Endodermal cell (in vitro differentiated cells): ENCODE measurements around the gene KRTAP9-4. TPM values are rescaled to one million over a fixed set of nuclear protein-coding genes. Genes with fewer than 3 reads are reported as not detected.
"Not testable (repeated sequence)": the region's sequence is repeated elsewhere in the genome, so short reads cannot be mapped to it uniquely, and the experiment has no call there.

Experiments
- DNase-seq: peaks from one replicate; pipeline ENCODE4 v3.0.0-alpha.2; 2017
- H3K27ac ChIP-seq: 2 replicates; pipeline ENCODE4 v1.5.1; 2013; ENCODE audit warnings: mild to moderate bottlenecking, low read depth, low read length, moderate library complexity
- H3K27me3 ChIP-seq: 2 replicates; pipeline ENCODE4 v1.6.1; 2013; ENCODE audit warnings: mild to moderate bottlenecking, low read length, moderate library complexity; ENCODE audit not compliant: insufficient read depth, control insufficient read depth, poor library complexity, severe bottlenecking
- H3K36me3 ChIP-seq: 2 replicates; pipeline ENCODE4 v1.7.0; 2013; ENCODE audit warnings: mild to moderate bottlenecking, low read length, moderate library complexity; ENCODE audit not compliant: control insufficient read depth, insufficient read depth
- H3K4me1 ChIP-seq: one replicate; pipeline ENCODE4 v1.7.0; 2013; ENCODE audit warnings: low read length; ENCODE audit not compliant: control insufficient read depth, insufficient read depth
- H3K4me3 ChIP-seq: 2 replicates; pipeline ENCODE4 v1.5.1; 2013; ENCODE audit warnings: mild to moderate bottlenecking, low read length, moderate library complexity
- H3K9ac ChIP-seq: 2 replicates; pipeline ENCODE4 v1.6.1; 2013; ENCODE audit warnings: mild to moderate bottlenecking, low read length, moderate library complexity; ENCODE audit not compliant: poor library complexity, severe bottlenecking; ENCODE audit errors: extremely low read depth
- H3K9me3 ChIP-seq: 2 replicates; pipeline ENCODE4 v1.6.1; 2013; ENCODE audit warnings: mild to moderate bottlenecking, low read length, moderate library complexity; ENCODE audit not compliant: control insufficient read depth
- H3K27ac Mint-ChIP-seq: 2 replicates; pipeline ENCODE4 v1.8.0; 2020; ENCODE audit warnings: mixed read lengths
- H3K27me3 Mint-ChIP-seq: 2 replicates; pipeline ENCODE4 v1.8.0; 2021; ENCODE audit warnings: mild to moderate bottlenecking, mixed read lengths; ENCODE audit not compliant: insufficient read depth
- H3K36me3 Mint-ChIP-seq: 2 replicates; pipeline ENCODE4 v1.8.0; 2020; ENCODE audit warnings: low read depth, mixed read lengths
- H3K4me1 Mint-ChIP-seq: 2 replicates; pipeline ENCODE4 v1.8.0; 2020; ENCODE audit warnings: mixed read lengths
- H3K4me3 Mint-ChIP-seq: 2 replicates; pipeline ENCODE4 v1.8.0; 2020; ENCODE audit warnings: mild to moderate bottlenecking, moderate library complexity, mixed read lengths
- H3K9me3 Mint-ChIP-seq: 2 replicates; pipeline ENCODE4 v1.8.0; 2020; ENCODE audit warnings: mild to moderate bottlenecking, mixed read lengths
- WGBS, 2 experiments: methylation state at CpG; one replicate each; pipeline versions ENCODE4 v1.1.5 to v1.1.7; 2013; ENCODE audit warnings: missing lambda C conversion rate in 2 of 2, mixed read lengths in 1 of 2; ENCODE audit not compliant: insufficient coverage in 1 of 2, insufficient read length in 1 of 2; 5-methylcytosine and 5-hydroxymethylcytosine counted together
- total RNA-seq, 2 donors: library from RNA; stranded (reverse); fragmentation: NEBNext Ultra II Directional in 1 of 2; extraction: Animal tissue kit (Norgen Biotek cat#: 25700) in 1 of 2; gene quantifications; 2 replicates in 1 of 2; 3 replicates in 1 of 2; pipeline ENCODE4 v1.2.1, GENCODE V29; 2021
- TF ChIP-seq, protein P1 (sequence below): fragments of 200-600 bp; sonication (generic); conservative IDR thresholded peaks from 2 replicates; pipeline ENCODE4 v1.5.0; 2021; ENCODE audit warnings: antibody characterized with exemption, mild to moderate bottlenecking

The KRTAP9-4 gene
- total RNA-seq, 2 donors from 2014 or later, result not detected

DNA sequence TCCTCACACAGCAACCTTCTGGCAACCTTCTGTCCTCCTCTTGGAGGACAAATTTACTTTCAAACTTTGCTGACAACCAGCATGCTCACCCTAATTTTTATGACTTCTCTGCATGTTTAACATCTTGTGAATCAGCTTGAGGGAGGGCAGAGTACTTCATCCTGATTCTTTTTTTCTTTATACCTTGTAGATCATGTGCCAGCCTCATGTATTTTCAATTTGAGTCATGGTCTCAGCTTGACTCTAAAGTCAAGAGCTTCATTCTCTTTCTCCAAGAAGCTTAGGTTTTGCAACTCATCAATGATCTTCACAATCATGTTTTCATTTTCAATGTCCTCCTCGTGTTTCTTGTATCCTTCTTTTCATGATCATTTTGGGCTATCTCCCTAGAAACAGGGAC is 22.4 kb downstream of the KRTAP9-4 start:
- TF ChIP-seq, protein P1, sequence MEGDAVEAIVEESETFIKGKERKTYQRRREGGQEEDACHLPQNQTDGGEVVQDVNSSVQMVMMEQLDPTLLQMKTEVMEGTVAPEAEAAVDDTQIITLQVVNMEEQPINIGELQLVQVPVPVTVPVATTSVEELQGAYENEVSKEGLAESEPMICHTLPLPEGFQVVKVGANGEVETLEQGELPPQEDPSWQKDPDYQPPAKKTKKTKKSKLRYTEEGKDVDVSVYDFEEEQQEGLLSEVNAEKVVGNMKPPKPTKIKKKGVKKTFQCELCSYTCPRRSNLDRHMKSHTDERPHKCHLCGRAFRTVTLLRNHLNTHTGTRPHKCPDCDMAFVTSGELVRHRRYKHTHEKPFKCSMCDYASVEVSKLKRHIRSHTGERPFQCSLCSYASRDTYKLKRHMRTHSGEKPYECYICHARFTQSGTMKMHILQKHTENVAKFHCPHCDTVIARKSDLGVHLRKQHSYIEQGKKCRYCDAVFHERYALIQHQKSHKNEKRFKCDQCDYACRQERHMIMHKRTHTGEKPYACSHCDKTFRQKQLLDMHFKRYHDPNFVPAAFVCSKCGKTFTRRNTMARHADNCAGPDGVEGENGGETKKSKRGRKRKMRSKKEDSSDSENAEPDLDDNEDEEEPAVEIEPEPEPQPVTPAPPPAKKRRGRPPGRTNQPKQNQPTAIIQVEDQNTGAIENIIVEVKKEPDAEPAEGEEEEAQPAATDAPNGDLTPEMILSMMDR, result no peak
- no peaks in the 10 kb centered on the region for H3K4me1 ChIP-seq
- no peak overlapping the region for H3K9ac ChIP-seq
- no peak overlapping the region for H3K4me3 ChIP-seq
- Mint-ChIP-seq H3K27ac (no peak overlapping the region), H3K4me1 (no peaks in the 10 kb centered on the region), H3K4me3 (no peak overlapping the region), H3K36me3 (no peaks in the 10 kb centered on the region), H3K27me3 (peaks cover 9% of the 10 kb centered on the region), H3K9me3 (no peaks in the 10 kb centered on the region)
- WGBS, 2 experiments, result 90 to 100% methylated on average over 1 of the region's 1 CpG
- no peak overlapping the region for H3K27ac ChIP-seq
- H3K9me3 ChIP-seq, result no peaks in the 10 kb centered on the region
- DNase-seq, result no peak
- H3K27me3 ChIP-seq, result peaks cover 23% of the 10 kb centered on the region
- H3K36me3 ChIP-seq, result no peaks in the 10 kb centered on the region

DNA sequence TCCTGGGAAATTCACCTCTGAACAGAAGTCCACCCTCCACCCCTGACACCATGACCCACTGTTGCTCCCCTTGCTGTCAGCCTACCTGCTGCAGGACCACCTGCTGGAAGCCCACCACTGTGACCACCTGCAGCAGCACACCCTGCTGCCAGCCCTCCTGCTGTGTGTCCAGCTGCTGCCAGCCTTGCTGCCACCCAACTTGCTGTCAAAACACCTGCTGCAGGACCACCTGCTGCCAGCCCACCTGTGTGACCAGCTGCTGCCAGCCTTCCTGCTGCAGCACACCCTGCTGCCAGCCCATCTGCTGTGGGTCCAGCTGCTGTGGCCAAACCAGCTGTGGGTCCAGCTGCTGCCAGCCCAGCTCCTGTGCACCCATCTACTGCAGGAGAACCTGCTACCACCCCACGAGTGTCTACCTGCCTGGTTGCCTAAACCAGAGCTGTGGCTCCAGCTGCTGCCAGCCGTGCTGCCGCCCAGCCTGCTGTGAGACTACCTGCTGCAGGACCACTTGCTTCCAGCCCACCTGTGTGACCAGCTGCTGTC is 26.2 kb downstream of the KRTAP9-4 start, which contains the start of gene KRTAP9-7:
Gene KRTAP9-7, plus strand, starts transcription at position 51 of the 543 bp plus-strand sequence. Its CDS starts 0 bp downstream, at position 51.
- DNase-seq, H3K4me1 Mint-ChIP-seq, H3K36me3 ChIP-seq, H3K27ac Mint-ChIP-seq, H3K9me3 ChIP-seq, H3K36me3 Mint-ChIP-seq, H3K4me3 ChIP-seq, H3K9ac ChIP-seq, H3K4me3 Mint-ChIP-seq, H3K9me3 Mint-ChIP-seq, H3K4me1 ChIP-seq, H3K27ac ChIP-seq, H3K27me3 Mint-ChIP-seq: not testable (repeated sequence)
- 80% methylated on average over 3 of the region's 3 CpGs; no CpG with 5 or more reads in 1 of the 2 experiments for WGBS, 2 experiments
- H3K27me3 ChIP-seq, result peaks cover 31% of the 10 kb centered on the region

DNA sequence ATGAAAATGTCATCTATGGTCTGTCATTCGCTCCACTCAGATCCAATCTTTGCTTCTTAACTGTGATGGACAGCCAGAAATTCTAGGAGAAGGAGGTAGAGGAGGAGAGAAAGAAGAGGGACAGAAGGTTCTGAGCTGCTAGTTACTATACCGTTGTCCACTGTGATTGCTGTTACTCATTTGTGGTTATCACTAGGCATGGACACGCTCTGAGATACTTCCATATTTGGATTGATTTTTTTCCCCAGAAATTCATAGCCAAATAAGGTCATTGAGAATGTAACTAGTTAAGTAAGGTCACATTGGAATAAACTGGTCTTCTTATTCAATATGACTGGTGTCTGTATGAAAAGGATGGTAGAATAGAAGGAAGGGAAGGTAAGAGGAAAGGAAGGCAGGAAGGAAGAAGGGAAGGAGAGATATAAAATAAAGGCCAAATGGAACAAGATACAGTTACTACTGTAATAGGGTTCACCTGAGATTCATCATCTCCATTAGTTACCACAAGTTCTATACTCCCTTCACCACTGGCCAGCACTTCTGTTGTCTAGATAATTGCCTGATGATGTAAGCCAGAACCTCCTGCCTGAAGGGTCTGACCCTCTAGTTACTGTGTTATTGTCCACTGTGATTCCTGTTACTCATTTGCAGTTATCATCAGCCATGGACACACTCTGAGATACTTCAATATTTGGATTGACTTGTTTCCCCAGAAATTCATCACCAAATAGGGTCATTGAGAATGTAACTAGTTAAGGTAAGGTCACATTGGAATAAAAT is 28.9 kb downstream of the KRTAP9-4 start:
- Mint-ChIP-seq H3K9me3 (no peaks in the 10 kb centered on the region), H3K4me3 (no peak overlapping the region), H3K27ac (no peak overlapping the region), H3K27me3 (peaks cover 9% of the 10 kb centered on the region), H3K36me3 (no peaks in the 10 kb centered on the region), H3K4me1 (no peaks in the 10 kb centered on the region)
- Histone ChIP-seq H3K9ac (no peak overlapping the region), H3K27me3 (peaks cover 31% of the 10 kb centered on the region), H3K36me3 (no peaks in the 10 kb centered on the region), H3K4me3 (no peak overlapping the region), H3K4me1 (no peaks in the 10 kb centered on the region), H3K27ac (no peak overlapping the region), H3K9me3 (no peaks in the 10 kb centered on the region)
- TF ChIP-seq, protein P1, result no peak
- WGBS, 2 experiments, result 80 to 93% methylated on average over 3 of the region's 3 CpGs
- no peak for DNase-seq
